ENCODE data around the gene TMEM200B.
"Not testable (repeated sequence)": the region's sequence is repeated elsewhere in the genome, so short reads cannot be mapped to it uniquely, and the experiment has no call there.

The TMEM200B gene

DNA sequence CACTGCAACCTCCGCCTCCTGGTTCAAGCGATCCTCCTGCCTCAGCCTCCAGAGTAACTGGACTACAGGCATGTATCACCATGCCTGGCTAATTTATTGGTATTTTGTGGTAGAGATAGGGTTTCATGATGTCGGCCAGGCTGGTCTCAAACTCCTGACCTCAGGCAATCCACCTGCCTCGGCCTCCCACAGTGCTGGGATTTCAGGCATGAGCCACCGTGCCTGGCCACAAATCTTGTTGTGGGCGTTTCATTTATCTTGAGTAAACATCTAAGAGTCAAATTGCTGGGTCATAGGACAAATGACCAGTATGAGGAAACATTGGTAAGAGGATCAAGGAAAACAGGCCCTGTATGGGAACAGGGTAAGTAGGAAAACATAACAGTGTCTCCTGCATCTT is 17.9 kb downstream of the TMEM200B start:
- DNase-seq: no peak

DNA sequence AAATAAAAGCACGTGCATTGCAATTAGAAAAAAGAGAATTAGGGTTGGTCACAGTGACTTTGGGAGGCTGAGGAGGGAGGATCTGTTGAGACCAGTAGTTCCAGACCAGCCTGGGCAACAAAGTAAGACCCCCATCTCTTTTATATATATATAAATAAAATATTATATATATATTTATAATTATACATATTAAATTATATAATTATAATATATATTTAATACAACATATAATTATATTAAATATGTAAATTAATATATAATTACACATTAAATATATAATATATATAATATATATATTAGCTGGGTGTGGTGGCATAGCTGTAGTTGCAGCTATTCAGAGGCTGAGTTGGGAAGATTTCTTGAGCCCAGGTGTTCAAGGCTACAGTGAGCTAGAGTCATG is 23.2 kb downstream of the TMEM200B start:
- no peak for DNase-seq

DNA sequence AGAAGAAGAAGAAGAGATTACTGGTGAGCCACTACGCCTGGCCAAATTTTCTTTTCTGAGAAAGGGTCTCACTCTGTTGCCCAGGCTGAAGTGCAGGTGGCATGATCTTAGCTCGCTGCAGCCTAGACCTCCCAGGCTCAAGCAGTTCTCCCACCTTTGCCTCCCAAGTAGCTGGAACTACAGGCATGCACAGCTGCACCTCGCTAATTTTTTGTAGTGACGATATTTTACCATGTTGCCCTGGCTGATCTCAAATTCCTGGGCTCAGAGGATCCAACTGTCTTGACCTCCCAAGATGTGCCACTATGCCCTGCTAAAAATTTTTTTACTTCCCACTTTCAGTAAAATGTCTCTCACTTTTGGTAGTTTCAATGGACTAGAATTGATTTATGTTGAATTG is 24.4 kb downstream of the TMEM200B start:
- no peak for DNase-seq

DNA sequence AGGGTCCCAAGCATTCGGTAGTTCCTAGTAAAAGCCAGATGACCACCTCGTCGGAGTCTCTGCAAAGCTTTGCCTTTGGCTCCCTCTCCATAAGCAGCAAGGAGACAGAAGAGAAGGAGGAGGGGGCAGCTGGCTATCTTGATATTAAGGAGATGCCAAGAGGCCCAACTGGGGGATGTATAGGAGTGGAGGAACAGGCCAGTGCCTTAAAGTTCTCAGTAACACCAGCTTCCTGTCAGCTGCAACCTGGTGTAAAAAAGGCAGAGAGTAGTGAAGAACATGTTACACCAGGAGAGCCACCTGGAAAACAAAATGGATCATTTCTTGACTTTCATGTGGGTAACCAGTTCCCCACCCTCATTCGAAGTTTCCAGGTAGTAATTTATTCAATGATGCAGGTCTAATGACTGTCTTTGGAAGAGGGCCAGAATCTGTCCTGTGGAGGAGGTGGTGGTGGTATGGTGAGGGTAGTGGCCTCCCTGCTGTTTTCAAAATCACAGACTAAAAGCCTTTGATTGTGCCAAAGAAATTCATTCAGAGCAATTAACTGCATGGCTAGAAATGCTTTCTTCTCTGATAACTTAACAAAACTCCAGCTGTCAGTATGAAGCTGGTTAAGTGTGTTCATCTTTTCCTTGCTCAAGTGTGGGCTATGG is 27.3 kb downstream of the TMEM200B start:
- no peak for DNase-seq

DNA sequence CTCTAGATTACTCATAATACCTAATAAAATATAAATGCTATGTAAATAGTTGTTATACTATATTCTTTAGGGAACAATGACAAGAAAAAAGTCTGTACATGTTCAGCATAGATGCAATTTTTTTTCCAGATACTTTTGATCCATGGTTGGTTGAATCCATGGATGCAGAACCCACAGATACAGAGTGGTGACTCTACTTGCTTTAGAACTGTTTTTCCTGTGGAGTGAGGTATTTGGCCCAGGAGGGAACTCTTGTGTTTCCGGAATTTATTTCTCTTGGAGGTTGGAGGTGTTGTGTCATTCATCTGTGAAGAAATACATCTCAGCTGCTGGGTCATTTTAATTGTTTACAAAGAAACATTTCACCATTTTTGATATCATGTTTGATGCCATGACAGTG is 28.7 kb downstream of the TMEM200B start:
- DNase-seq: no peak

DNA sequence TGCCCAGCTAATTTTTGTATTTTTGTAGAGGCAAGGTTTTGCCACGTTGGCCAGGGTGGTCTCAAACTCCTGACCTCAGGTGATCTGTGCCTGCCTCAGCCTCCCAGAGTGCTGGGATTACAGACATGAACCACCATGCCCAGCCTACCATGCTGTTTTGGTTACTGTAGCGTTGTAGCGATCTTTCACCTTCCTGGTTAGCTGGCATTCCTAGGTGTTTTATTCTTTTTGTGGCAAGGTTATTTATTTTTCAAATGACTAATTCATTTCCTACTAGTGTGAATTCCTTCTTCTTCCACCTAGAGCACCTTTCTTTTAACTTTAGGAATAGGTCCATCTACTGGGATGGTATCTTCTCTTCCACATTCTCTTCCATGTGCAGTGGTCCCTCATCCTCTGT is 29.3 kb downstream of the TMEM200B start:
- no peak for DNase-seq

DNA sequence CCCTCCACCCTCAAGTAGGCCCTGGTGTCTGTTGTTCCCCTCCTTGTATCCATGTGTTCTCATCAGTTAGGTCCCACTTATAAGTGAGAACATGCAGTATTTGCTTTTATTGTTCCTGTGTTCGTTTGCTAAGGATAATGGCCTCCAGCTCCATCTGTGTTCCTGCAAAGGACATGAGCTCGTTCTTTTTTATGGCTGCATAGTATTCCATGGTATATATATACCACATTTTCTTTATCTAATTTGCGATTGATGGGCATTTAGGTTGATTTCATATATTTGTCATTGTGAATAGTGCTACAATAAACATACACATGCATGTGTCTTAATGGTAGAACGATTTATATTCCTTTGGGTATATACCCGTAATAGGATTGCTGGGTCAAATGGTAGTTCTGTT is 31.0 kb downstream of the TMEM200B start:
- not testable (repeated sequence) for DNase-seq

DNA sequence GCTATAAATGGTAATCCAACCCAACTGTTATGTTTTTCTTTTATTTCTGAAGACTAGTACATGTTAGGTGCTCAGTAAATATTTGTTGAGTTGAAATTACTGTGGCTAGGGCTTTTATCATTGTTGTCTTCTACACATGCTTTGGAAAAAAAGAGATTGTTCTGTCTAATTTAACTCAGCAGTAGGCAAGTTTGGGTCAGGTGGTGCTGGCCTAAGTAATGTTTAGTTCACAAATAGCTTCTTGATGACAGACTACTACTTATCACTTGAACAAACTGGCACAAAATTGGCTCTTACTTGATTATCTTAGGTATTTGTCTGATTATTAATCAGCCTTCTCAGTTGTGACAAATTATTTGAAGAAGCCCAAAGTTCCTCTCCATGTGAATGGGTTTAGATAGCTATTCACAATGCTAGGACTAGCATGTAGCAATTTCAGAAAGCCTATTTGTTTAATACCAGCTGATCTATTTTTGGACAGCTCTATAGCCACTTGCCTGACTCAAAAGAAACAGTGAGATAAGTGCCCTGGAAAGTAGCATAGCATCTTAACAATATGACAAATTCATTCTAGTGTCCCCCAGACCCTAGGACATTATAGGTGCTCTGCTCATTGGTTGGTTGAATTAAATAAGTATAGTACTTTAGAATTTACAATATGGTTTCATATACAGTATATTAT is 32.6 kb downstream of the TMEM200B start:
- no peak for DNase-seq

DNA sequence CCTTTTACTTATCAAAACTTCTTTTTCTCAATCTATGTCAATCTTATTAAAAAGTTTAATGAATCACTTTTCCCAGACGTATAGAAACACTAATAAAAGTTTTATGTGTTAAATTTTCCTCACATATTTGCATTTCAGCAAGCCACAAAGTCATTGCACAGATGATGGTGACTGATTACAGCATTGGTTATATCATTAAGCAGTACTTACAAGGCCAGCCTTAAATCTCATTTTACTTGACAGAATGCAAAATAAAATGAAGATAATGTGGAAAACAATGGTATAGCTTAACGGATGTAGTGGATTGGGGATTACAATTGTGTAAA is 39.5 kb downstream of the TMEM200B start:
- no peak for DNase-seq

DNA sequence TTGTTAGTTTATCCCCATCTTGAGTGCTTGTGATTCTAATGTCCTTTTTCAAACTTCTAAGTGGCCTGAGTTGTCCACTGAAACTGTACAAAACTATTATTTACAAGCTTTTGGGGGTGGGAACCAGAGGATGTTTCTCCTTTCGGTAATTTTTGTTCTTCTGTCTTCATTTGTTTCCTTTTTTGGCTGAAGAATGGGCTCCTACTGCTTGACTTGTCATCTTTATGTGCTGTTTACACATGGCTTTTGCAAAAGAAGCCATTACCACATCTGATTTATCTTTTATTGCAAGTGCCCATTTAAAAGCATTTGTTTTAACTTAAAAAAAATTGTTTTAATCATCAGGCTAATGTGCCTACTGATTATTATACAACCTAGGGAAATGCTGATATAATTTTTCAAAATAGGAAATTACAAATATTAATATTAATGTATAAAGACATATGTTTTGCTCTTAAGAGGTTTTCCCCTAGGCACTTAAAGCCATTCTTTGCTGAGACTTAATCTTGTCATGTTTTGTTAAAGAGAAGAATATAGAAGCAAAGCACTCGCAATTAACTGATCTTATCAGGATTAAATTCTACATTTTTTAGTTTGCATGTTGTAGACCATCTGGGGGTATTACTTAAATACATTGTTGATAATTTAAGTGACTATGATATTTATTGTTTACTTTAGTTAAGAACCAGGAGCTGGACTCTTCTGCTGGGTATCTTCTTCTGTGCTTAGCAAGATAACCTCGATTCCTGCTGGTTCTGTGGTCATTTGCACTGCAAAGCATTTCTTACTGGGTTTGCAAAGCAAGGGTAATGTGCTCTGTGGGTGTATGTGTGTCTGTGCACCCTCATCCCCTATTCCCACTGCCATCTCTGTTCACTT is 40.1 kb downstream of the TMEM200B start:
- no peak for DNase-seq

DNA sequence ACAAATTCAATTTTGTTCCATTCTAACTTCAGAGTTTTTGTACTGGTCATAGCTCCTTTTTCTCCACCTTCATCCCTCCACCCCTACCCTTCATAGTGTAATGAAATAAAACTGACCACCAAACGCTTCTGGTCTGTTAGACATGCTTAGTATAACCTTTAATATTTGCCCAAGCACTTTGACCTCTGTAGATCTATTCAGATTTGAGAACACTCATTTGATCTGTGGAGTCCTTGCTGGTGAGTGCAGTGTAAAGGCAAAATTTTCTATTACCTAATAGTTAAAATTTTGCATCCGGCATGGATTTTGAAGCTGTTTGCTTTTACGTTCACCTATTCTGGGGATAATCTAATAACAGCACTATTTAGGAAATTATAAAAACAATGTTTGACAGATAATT is 41.2 kb downstream of the TMEM200B start:
- no peak for DNase-seq

DNA sequence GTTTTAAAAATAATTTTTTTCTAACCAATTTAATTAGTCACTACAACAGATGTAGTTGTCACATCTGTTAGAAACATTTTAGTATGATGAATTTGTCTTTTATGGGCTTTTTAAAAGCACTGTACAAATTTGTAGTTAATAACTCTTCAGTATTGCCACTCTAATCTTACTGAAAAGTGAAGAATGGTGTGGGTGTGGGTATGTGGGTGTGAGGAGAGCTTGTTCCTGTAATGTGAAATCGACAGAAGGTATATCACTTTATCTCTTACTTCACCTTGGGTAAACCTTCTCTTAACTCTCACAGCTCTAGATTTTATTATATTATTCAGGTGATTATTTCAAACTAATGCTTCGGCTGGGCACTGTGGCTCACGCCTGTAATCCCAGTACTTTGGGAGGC is 42.5 kb downstream of the TMEM200B start:
- no peak for DNase-seq

DNA sequence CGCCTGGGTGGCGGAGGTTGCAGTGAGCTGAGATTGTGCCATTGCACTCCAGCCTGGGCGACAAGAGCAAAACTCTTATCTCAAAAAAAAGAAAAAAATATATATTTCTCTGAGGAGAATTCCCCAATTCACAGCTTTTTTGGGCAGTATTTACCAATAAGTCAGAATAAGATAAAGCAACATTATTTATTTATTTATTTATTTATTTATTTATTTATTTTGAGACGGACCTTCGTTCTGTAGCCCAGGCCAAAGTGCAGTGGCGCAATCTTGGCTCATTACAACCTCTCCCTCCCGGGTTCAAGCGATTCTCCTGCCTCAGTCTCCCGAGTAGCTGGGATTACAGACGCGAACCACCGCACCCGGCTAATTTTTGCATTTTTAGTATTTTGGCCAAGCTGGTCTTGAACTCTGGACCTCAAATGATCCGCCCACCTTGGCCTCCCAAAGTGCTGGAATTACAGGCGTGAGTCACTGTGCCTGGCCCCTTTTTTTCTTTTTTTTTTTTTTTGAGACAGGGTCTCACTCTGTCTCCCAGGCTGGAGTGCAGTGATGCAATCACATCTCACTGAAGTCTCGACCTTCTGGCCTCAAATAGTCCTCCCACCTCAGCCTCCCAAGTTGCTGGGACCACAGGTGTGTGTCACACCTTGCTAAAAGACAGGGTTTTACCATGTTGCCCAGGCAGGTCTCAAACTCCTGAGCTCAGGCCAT is 43.6 kb downstream of the TMEM200B start:
- not testable (repeated sequence) for DNase-seq

DNA sequence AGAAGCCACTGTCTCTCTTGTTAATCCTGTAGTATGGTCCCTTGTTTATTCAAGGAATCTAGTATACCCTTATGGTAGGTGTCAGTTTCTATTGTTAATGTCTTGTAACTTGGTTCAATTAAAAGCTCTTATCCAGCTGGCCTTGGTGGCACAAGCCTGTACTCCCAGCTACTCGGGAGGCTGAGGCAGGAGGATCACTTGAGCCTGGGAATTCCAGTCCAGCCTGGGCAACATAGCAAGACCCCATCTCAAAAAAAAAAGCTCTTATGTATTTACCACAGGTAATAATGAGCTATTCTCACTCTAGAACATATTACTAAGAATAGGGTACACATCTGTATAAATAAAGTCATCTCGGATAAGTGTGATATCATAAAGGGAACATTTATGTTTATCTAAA is 46.5 kb downstream of the TMEM200B start:
- no peak for DNase-seq
